NT2/D1 (cell line): ENCODE results near the gene INPP5K.

Source experiments
- DNase-seq: peaks from one replicate; pipeline ENCODE4 v3.0.0-alpha.2; 2011; ENCODE audit warnings: low read depth, low spot score
- H3K27me3 ChIP-seq: 2 replicates; pipeline ENCODE4 v1.6.0; 2011; ENCODE audit warnings: mild to moderate bottlenecking; ENCODE audit not compliant: insufficient read length, insufficient read depth
- H3K36me3 ChIP-seq: 2 replicates; pipeline ENCODE4 v1.6.1; 2011; ENCODE audit warnings: mild to moderate bottlenecking, low read length, mixed read lengths; ENCODE audit not compliant: insufficient read depth, insufficient read length
- H3K4me1 ChIP-seq: 2 replicates; pipeline ENCODE4 v1.5.1; 2011; ENCODE audit not compliant: insufficient read depth, insufficient read length
- H3K4me3 ChIP-seq: 2 replicates; pipeline ENCODE4 v1.5.1; 2011; ENCODE audit warnings: low read depth; ENCODE audit not compliant: insufficient read length
- H3K9ac ChIP-seq: 2 replicates; pipeline ENCODE4 v1.6.0; 2011; ENCODE audit warnings: low read depth; ENCODE audit not compliant: insufficient read length
- H3K9me3 ChIP-seq: 2 replicates; pipeline ENCODE4 v1.5.1; 2011; ENCODE audit warnings: mild to moderate bottlenecking, low read length; ENCODE audit not compliant: insufficient read depth
- SUZ12 ChIP-seq: IDR thresholded peaks from 2 replicates; pipeline ENCODE4 v1.6.1; 2011; ENCODE audit not compliant: insufficient read length, insufficient read depth; ENCODE audit errors: extremely low read depth
- YY1 ChIP-seq: IDR thresholded peaks from 2 replicates; pipeline ENCODE4 v1.6.1; 2011; ENCODE audit not compliant: insufficient read length, insufficient read depth
- ZNF274 ChIP-seq: IDR thresholded peaks from 2 replicates; pipeline ENCODE4 v1.6.1; 2011; ENCODE audit warnings: mild to moderate bottlenecking, low read depth, low read length

The INPP5K gene

DNA sequence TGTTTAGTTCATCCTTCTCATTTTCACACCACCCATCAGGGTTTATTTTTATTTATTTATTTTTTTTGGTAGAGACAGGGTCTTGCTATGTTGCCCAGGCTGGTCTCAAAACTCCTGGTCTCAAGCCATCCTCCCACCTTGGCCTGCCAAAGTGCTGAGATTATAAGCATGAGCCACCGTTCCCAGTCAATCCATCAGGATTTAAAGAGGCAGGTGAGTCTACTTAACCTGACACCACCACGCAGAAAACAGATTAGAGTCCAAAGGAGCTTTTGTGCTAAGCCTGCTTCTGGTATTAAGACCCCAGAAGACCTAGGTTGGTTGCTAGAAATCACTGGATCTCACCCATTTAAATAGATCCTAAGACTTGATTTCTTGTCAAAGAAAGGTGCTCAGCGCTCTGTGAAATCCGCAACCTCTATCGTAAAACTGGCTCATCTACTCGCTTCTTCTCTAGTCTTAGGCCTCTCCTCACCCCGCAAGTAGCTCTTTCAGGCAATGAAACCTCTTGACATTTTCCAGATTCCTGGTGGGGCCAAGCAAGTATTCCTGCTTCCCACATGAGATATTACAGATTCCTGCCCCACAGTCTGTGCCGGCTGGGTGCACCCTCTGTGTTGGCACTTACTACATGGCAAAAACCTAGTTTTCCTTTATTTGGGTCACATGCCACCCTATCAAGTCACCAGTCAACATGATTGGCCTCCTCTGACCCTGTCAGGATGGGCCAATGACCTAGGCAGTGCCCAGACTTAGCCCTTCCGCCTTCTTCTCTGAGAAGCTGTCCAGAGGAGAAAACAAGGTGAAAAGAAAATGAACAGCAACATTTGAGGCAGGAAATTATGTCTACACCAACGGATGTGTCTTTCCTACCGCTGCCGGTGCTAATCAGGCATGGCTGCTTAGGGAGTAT lies 37.2 kb upstream of the INPP5K start:
- DNase-seq: no peak
- no peak overlapping the region for H3K9ac ChIP-seq
- H3K36me3 ChIP-seq: peaks cover 81% of the 10 kb centered on the region
- TF ChIP-seq ZNF274: no peak
- TF ChIP-seq SUZ12: no peak
- no peak for TF ChIP-seq YY1
- H3K4me1 ChIP-seq: peaks cover 5% of the 10 kb centered on the region
- H3K27me3 ChIP-seq: no peaks in the 10 kb centered on the region
- no peaks in the 10 kb centered on the region for H3K9me3 ChIP-seq
- no peak overlapping the region for H3K4me3 ChIP-seq

DNA sequence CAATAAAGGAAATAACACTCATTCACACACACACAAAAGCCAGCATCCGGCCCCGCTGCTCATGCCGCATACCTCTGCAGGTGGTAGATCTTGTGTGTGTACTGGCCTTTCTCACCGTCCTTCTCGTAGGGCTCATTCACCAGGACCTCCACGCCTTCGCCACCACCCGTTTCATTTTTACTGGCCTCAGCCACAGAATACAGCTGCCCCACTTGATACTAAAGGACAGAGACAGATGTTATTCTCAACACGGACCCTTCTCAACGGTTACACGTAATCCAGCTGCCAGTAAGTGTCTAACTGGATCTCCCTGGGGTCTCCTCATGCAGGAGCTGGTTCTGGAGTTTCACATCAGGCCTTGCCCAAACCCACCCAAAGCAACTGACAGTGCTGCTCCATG lies 36.5 kb upstream of the INPP5K start:
- Histone ChIP-seq H3K36me3 (peaks cover 84% of the 10 kb centered on the region), H3K9me3 (no peaks in the 10 kb centered on the region), H3K9ac (no peak overlapping the region), H3K27me3 (no peaks in the 10 kb centered on the region), H3K4me3 (no peak overlapping the region), H3K4me1 (peaks cover 6% of the 10 kb centered on the region)
- TF ChIP-seq YY1 (no peak), ZNF274 (no peak), SUZ12 (no peak)
- DNase-seq: no peak

GRCh38 chr17:1551741-1552140 lies 35.3 kb upstream of the INPP5K start:
- Histone ChIP-seq H3K4me1 (peaks cover 6% of the 10 kb centered on the region), H3K36me3 (peaks cover 80% of the 10 kb centered on the region), H3K4me3 (no peak overlapping the region), H3K9ac (no peak overlapping the region), H3K9me3 (no peaks in the 10 kb centered on the region), H3K27me3 (no peaks in the 10 kb centered on the region)
- DNase-seq: no peak
- no peak for TF ChIP-seq SUZ12
- no peak for TF ChIP-seq YY1
- TF ChIP-seq ZNF274: no peak

- Histone ChIP-seq H3K36me3 (peaks cover 77% of the 10 kb centered on the region), H3K4me3 (no peak overlapping the region), H3K9me3 (no peaks in the 10 kb centered on the region), H3K27me3 (no peaks in the 10 kb centered on the region), H3K4me1 (peaks cover 8% of the 10 kb centered on the region), H3K9ac (no peak overlapping the region)
- no peak for DNase-seq
- TF ChIP-seq ZNF274: no peak
- no peak for TF ChIP-seq SUZ12
- no peak for TF ChIP-seq YY1
Observed at GRCh38 chr17:1548032-1548431, 31.6 kb upstream of the INPP5K start.

- DNase-seq: no peak
- TF ChIP-seq YY1: no peak
- no peak for TF ChIP-seq ZNF274
- no peak for TF ChIP-seq SUZ12
- H3K27me3 ChIP-seq: no peaks in the 10 kb centered on the region
- peaks cover 8% of the 10 kb centered on the region for H3K4me1 ChIP-seq
- H3K9ac ChIP-seq: no peak overlapping the region
- H3K9me3 ChIP-seq: no peaks in the 10 kb centered on the region
- H3K36me3 ChIP-seq: peaks cover 75% of the 10 kb centered on the region
- no peak overlapping the region for H3K4me3 ChIP-seq
Observed at GRCh38 chr17:1546292-1546922, 30.0 kb upstream of the INPP5K start.

GRCh38 chr17:1545618-1546017 lies 29.2 kb upstream of the INPP5K start:
- no peak for DNase-seq
- Histone ChIP-seq H3K9me3 (no peaks in the 10 kb centered on the region), H3K9ac (no peak overlapping the region), H3K27me3 (no peaks in the 10 kb centered on the region), H3K4me3 (no peak overlapping the region), H3K4me1 (peaks cover 8% of the 10 kb centered on the region), H3K36me3 (peaks cover 75% of the 10 kb centered on the region)
- TF ChIP-seq SUZ12 (no peak), ZNF274 (no peak), YY1 (no peak)

DNA sequence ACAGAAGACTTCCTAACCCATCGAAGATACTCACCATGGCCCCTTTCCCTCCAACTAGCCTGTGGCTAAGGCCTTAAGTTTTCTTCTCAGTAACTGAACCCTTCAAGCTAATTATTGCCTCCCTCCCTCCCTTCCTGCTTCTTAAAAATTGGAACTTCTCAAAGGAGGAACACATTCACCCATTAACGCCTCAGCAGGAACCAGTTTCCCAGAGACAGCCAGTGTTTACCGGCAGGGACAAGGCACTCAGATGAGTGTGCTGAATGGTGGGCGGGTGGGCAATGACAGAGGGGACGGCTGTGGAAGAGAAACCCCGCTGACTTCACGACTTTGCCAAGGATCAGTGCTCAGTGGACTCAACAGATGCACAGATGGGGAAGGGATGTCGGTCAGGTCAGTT lies 25.9 kb upstream of the INPP5K start:
- no peaks in the 10 kb centered on the region for H3K9me3 ChIP-seq
- H3K36me3 ChIP-seq: peaks cover 81% of the 10 kb centered on the region
- no peak overlapping the region for H3K4me3 ChIP-seq
- H3K9ac ChIP-seq: no peak overlapping the region
- H3K27me3 ChIP-seq: no peaks in the 10 kb centered on the region
- peaks cover 2% of the 10 kb centered on the region for H3K4me1 ChIP-seq
- TF ChIP-seq ZNF274 (no peak), YY1 (no peak), SUZ12 (no peak)
- DNase-seq: no peak
